Renal cortical epithelial cell (primary cell): ENCODE data around the gene F2RL2. TPM values are rescaled to one million over a fixed set of nuclear protein-coding genes. Genes with fewer than 3 reads are reported as not detected.

ENCODE experiments used
- DNase-seq: peaks from one replicate; pipeline ENCODE4 v3.0.0-alpha.2; 2011; ENCODE audit warnings: low read depth
- total RNA-seq: library from RNA; depleted of rRNA; stranded (reverse); fragments of >200 nt; gene quantifications from 2 replicates; pipeline ENCODE4 v1.2.3, GENCODE V29; 2014

F2RL2 gene
- total RNA-seq, 1 donor from 2014 or later = 0.99 TPM

DNA sequence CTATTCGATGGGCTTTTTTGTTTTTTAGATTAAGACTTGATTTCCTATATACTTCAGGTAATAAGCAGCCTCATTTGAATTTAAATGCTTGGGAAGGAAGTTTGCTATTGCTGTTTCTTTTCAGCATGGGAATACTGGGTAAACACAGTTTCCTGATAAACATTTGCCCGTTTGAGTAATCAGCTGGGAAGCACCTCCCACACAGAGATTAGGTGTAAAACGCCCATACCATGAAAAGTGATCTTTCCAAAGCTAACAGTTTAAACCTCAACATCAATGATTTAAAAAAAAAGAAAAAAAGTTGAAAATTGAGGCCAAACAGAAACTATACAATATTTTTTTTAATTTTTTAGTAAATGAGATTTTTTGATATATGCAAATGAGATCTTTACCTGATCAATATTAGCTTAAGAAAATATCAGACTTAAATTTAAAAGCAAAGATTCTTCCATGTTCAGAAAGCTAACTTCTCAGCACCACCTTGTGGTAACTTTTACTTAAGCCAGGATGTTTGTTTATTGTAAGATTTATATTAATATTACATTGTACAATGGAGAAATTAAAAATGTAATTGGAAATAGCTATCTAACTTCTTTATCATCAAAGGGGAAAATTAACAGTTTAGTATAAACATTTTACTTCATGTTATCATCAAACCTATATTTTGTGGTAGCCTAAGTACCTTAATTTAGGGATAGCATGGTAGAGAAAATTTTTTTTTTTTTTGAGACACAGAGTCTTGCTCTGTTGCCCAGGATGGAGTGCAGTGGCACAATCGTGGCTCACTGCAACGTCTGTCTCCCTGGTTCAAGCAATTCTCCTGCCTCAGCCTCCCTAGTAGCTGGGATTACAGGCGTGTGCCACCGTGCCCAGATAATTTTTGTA lies 39.8 kb downstream of the F2RL2 start:
- DNase-seq = peak; percentile 35

DNA sequence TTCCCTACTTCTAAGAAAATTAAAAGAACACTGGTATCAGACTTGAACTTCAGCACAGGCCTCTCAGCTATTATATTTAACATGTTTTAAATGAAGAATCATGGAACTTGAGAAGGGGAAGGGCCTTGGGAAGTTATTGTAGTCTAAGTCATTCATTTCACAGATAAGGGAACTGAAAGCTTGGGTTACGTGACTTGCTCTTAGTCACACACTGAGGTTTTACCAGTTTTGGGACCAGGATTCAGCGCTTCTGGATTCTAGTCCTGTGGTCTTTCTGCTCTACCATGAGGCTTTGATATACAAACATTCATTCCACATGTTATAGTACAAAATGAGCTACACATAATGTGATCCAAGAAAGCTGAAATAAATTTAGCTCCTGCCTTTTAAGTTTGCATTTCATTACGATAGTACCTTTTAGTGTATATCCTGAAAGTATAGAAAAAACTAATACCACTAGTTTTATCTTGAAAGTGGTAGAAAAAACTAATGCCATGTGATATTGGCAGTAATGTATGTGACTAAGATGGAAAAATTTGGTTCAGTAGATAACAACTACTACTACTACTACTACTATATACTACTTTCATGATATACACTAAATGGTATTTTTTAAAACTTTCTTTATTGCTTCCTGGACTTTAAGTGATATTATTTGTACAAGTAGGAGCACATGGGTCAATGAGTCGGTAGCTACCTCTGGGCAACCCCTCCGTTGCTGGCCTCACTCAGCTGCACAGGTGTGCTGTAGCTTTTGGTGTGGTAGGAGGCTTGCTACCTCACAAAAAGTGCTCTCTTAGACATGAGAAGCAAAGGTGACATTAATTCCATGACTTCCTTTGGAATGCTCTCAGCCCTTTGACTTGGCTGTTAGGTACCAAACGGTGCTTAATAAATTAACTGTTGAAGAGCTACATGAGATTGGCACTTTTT lies 40.7 kb downstream of the F2RL2 start:
- no peak for DNase-seq

DNA sequence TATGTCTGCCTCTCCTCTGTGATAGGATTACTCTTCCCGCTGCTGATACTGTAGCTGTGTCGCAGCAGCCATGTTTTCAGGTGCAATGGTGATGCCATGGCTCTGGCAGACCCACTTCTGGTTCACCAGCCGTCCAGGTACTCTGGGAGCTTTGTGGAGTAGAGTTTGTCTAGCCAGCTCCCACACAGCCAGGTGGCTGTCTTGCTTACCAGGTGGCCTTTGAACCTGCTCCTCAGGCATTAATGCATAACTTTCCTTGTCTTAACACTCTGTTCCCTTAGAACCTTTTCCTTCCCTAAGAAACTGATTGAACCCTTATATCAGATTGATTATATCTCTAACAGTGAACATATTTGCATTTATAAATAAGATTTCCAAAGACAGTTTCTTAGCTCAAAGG lies 42.2 kb downstream of the F2RL2 start:
- DNase-seq = no peak

DNA sequence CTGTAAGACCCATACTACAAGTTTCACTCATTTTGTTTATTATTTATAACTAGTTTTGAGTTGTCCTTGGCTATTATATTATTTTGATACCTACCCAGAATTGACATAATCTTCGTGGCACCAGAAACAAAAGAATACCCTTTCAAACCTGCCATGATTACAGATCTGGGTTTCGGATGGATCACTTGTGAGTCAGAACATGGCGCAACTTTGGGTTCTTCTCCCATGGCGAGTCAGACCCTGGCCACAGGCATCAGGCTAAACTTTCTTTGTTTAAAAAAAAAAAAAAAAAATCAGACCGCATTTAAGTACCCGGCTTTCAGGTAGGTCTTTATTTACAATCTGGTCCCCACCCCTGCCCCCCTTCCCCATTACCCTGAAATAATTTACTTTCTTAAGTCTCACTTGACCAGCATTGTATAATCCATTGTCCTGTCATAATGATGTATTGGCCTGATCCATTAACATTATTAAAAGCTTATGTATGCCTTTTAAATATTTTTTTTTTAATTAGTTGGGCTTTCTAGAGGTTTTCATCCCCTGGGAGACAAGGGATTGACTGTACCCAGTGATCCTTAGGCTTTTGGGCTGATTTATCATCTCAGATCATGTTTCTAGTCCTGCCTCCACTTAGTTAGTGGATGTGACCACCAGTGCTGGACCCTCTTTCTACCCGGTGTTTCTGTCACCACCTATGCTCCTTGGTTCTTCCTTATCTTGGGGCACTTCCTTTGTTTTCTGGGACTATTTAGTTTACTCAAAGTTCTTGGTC lies 43.9 kb downstream of the F2RL2 start:
- peak; percentile 57 for DNase-seq

DNA sequence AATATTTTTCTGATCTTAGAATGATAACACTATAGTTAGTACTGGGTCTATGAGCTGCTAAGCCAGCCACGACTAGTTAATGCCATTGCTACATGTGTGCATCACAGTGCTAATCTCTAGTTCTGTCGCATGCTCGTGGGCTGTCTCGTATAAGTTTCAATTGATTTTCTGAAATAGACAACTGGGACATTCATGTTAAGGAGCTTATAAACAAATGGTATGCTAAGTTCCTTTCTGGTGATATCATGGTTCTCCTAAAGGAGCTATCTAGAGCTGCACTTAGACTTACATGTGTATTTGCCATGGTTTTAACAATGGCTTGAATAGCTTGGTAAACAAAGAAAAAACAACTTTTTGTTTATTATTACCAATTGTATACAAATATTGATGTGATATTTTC lies 46.2 kb downstream of the F2RL2 start:
- no peak for DNase-seq

DNA sequence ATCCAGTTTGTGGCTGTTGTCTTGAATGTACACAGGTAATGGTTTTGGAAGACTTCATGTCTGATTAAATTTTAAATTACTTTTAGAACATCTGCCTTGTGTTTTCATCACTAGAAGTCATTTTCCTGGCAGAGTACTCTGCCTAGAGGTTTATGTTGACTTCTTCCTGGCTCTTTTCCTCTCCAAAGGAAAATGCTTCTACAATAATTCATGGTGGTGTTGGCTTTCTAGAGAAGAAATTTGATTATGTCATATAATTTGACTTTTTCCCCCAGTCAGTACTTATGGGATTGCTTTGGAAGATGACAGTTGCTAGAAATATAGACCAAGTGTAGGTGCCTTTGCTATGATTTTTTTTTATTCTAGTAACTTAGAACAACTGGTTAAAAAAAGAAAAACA lies 46.8 kb downstream of the F2RL2 start:
- no peak for DNase-seq

DNA sequence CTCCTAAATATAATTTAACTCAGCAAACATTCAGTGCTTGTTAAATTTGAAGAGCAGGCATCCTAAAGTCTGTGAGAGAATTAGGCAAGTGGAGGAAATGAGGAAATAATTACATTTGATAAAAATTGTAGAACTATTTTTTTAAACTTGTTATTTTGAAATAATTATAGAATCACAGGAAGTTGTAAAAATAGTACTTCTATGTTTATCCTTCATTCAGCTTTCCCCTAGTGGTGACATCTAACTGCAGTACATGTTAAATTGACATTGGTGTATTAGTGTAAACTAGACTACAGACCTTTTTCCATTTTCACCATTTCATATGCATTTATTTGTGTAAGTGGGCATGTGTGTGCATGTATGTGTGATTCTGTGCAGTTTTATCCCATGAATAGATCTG lies 51.6 kb downstream of the F2RL2 start:
- no peak for DNase-seq

DNA sequence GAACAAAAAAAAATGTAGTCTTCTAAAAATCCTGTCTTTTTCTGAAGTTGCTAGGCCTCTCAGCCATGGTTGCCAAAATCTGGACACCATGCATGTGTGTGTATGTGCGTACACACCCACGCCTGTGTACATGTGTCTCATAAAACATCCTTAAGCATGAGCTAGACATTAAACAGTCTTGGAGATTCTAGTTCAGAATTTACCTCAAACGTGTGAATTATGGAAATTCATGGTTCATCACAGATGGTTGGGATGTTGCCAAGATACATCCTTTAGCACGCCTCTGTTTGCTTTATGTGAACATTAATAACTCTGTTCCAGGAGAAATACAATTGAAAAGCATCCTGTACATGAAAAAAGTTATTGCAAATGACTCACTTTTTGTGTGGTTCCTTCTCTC lies 53.0 kb downstream of the F2RL2 start:
- no peak for DNase-seq

Other genes with a start within 250 kb of the F2RL2 start
- under 0.01 and 0.30 TPM in 2 replicates for gene IQGAP2, start 220.1 kb downstream of the F2RL2 start, total RNA-seq
- 14.4 and 80.5 TPM in 2 replicates for gene F2R, start 92.7 kb upstream of the F2RL2 start, total RNA-seq
- 119 and 170 TPM in 2 replicates for gene F2RL1, start 195.6 kb upstream of the F2RL2 start, total RNA-seq
- gene S100Z, start 226.6 kb upstream of the F2RL2 start, total RNA-seq = not detected in 2 replicates